Psoas muscle (tissue), 8 donors: ENCODE data around the gene KPNA6. TPM values are rescaled to one million over a fixed set of nuclear protein-coding genes. Genes with fewer than 3 reads are reported as not detected.
A peak's percentile ranks its signal among the peaks of the same experiment; 100 is the strongest.
"Not testable (repeated sequence)": the region's sequence is repeated elsewhere in the genome, so short reads cannot be mapped to it uniquely, and the experiment has no call there.

Experiments used
- ATAC-seq, 4 donors: fragments of 200-7000 bp; cut with Tn5 transposase; one replicate each; pipeline ENCODE4 v1.9.1; 2020; ENCODE audit warnings: moderate library complexity in 3 of 4, mild to moderate bottlenecking in 2 of 4
- DNase-seq, 2 donors: peaks; one replicate each; pipeline ENCODE4 v3.0.0-alpha.2; 2020
- H3K27ac ChIP-seq: fragments of 200-600 bp; one replicate; pipeline ENCODE4 v1.8.0; 2022
- H3K27me3 ChIP-seq, 3 donors: fragments of 200-600 bp in 1 of 3; one replicate each; pipeline versions ENCODE4 v1.6.1 to v1.8.0; 2013 to 2022; ENCODE audit warnings: low read length in 2 of 3, mild to moderate bottlenecking in 2 of 3, moderate library complexity in 1 of 3; ENCODE audit not compliant: insufficient read depth in 3 of 3
- H3K36me3 ChIP-seq, 2 donors: fragments of 200-600 bp in 1 of 2; one replicate each; pipeline versions ENCODE4 v1.6.1 to v1.8.0; 2013 to 2022; ENCODE audit warnings: low read depth in 1 of 2, mild to moderate bottlenecking in 1 of 2, moderate library complexity in 1 of 2; ENCODE audit not compliant: insufficient read depth in 1 of 2
- H3K4me1 ChIP-seq: fragments of 200-600 bp; one replicate; pipeline ENCODE4 v1.8.0; 2022
- H3K4me3 ChIP-seq: fragments of 200-600 bp; one replicate; pipeline ENCODE4 v1.8.0; 2022; ENCODE audit warnings: mild to moderate bottlenecking
- H3K9me3 ChIP-seq: fragments of 200-600 bp; one replicate; pipeline ENCODE4 v1.8.0; 2022
- CTCF ChIP-seq: fragments of 200-600 bp; IDR thresholded peaks from one replicate; pipeline ENCODE4 v1.8.0; 2022; ENCODE audit warnings: antibody characterized with exemption
- WGBS, 3 donors: extraction: QIAGEN DNeasy Blood & Tissue Kit; methylation state at CpG; one replicate each; pipeline versions ENCODE4 v1.1.6 to v1.1.7; 2013; 5-methylcytosine and 5-hydroxymethylcytosine counted together
- intact Hi-C, 2 donors: fragments of 100-400 bp; cut with DNase I; formaldehyde crosslinking; loops; one replicate each; pipeline versions ENCODE4 v1.11.0 to v1.14.2; 2022
- long read RNA-seq, 2 donors: library from polyadenylated mRNA; unstranded; transcript quantifications; one replicate each; pipeline ENCODE4 v2.0.0, GENCODE V29; 2021
- polyA plus RNA-seq, 3 donors: library from polyadenylated mRNA; stranded (reverse); fragments of 200-250 nt; gene quantifications; one replicate each; pipeline ENCODE4 v1.2.3, GENCODE V29; 2013
- total RNA-seq, 4 donors: library from RNA; stranded (reverse); fragmentation: NEBNext Ultra II Directional in 2 of 4; extraction: Animal tissue kit (Norgen Biotek cat#: 25700) in 2 of 4; gene quantifications; one replicate each; pipeline versions ENCODE4 v1.2.1 to v1.2.4, GENCODE V29; 2021 to 2023
- donor health status: healthy with polysubstance abuse.
- donor health status: DM: no; HTN: no; CAD: no; lungs with moderate emphysema.
- donor health status: Bipolar disorder and iron deficiency.
- donor health status: healthy.
- donor health status: DM: yes; HTN: yes; CAD: no.
- donor health status: DM: no; HTN: no; CAD: no.
- donor health status: DM: no; HTN: no; CAD: no.
- donor health status: DM: yes; HTN: yes; CAD: no.

The KPNA6 gene
- total RNA-seq = 10 to 100 TPM; 67.4 to 98.3 (median 91.9) TPM
- 10 to 100 TPM; 13.4 to 51.1 (median 19.3) TPM for polyA plus RNA-seq
- long read RNA-seq, donor 1, full-length matches to known transcripts = 13 of 16 reads
- long read RNA-seq, donor 1, partial matches to known transcripts = 2 of 16 reads
- long read RNA-seq, donor 1, other reads (novel, unspliced or antisense) = 1 of 16 reads
- long read RNA-seq, donor 2, full-length matches to known transcripts = 30 of 46 reads
- long read RNA-seq, donor 2, partial matches to known transcripts = 6 of 46 reads
- long read RNA-seq, donor 2, other reads (novel, unspliced or antisense) = 10 of 46 reads

DNA sequence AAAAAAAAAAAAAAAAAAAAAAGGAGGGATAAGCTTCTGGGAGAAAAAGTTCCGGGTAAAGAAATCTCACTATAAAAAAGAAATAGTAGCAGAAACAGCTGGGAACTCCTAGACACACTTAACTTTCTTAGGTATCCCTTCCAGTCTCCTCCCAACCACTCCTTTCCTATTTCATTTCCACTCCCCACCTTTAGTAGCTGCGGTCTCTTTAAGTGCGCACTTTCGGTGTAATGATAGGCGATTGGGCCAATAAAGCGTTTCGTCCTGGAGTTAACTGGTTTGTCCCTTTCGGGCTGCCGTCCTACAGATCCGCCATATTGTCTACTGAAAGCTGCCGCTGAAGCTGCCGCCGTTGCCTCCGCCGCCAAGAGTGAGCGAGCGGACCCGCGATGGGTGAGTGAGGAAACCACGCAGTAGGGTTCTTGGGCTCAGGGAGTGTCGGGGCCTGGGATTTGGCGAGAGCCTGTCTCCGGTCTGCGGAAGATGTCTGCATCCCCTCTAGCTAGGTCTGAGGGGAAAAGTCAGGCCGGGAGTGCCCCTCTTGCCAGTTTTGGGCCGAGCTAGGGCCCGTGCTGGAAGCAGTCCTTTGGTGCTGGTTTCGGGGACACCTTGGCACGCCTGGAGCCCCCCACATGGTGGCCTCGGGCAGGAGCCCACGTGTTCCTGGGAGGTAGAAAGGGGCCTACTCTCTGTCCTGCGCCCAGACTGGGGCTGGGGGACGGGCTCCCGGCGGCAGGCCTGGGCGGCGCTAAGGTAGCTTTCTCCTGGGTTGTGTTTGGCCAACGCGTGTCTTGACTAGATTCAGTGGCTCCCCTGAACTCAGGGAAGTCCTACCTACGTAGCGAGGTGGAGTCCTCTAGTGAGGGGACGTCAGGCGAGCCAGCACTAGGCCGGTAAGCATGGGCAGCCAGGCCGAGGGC, at the start of gene KPNA6:
KPNA6 (plus strand) TSS at position 315 of the 920 bp plus-strand sequence; CDS start at position 390, 75 bp downstream.
- intact Hi-C loops = loop anchor here (2.0 to 5.0 kb wide), 2 partner anchors 35 to 74 kb away; partner anchors contain the start of gene TMEM39B (in 2 of the 2)
- 0 to 1% (median 0%) methylated on average over 45 of the region's 45 CpGs for WGBS, 3 donors
- DNase-seq (peak; percentile 91 to 93), ATAC-seq (peak; percentile 91 to 92 (median 91))
- H3K4me1 ChIP-seq = peaks cover 28% of the 10 kb centered on the region
- no peaks in the 10 kb centered on the region for H3K27me3 ChIP-seq
- peak within 1 kb of the TSS; percentile 94 for H3K27ac ChIP-seq
- no peaks in the 10 kb centered on the region for H3K9me3 ChIP-seq
- no peak for TF ChIP-seq CTCF
- H3K4me3 ChIP-seq = peak within 1 kb of the TSS; percentile 99
- H3K36me3 ChIP-seq = peaks cover 0 to under 1% of the 10 kb centered on the region in 2 donors

- intact Hi-C loops = loop anchor here in 1 of 2 donors (5.0 kb wide), 1 partner anchor 99 kb away; no protein-coding TSS in a partner anchor
- Histone ChIP-seq H3K4me3 (no peak overlapping the region), H3K4me1 (peaks cover 19% of the 10 kb centered on the region), H3K9me3 (no peaks in the 10 kb centered on the region), H3K27ac (peak overlapping the region; percentile 89), H3K36me3 (peaks cover 6 to 40% of the 10 kb centered on the region in 2 donors), H3K27me3 (no peaks in the 10 kb centered on the region)
- no peak for DNase-seq
- no peak for ATAC-seq
- no peak for TF ChIP-seq CTCF
These were observed 46.9 kb upstream of the KPNA6 start for GRCh38 chr1:32060914-32061313.

DNA sequence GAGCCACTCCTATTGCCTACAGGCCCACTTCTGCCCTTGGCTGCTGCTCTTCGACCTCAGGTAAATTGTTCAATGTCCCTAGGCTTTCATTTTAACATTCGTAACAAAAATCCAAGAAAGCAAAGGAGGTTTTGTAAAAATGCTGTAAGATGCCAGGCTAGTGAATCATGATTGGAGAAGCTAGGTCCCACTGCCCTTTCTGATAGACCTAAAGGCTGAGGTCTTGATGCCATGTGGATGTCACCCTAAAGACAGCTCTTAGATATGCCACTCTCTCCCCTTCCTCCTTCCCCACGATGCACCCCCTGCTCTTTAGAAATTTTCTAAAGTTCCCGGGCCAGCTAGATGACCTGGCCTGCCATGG, 45.0 kb upstream of the KPNA6 start:
- H3K4me3 ChIP-seq = peak overlapping the region; percentile 25
- H3K27me3 ChIP-seq = no peaks in the 10 kb centered on the region
- DNase-seq (no peak), ATAC-seq (peak in 1 of 4 donors; percentile 4)
- intact Hi-C loops = loop anchor here in 1 of 2 donors (5.0 kb wide), 1 partner anchor 101 kb away; no protein-coding TSS in a partner anchor
- 55 to 66% (median 66%) methylated on average over 4 of the region's 4 CpGs for WGBS, 3 donors
- H3K27ac ChIP-seq = peak overlapping the region; percentile 89
- no peaks in the 10 kb centered on the region for H3K9me3 ChIP-seq
- TF ChIP-seq CTCF = no peak
- H3K4me1 ChIP-seq = peaks cover 25% of the 10 kb centered on the region
- peaks cover 3 to 39% of the 10 kb centered on the region in 2 donors for H3K36me3 ChIP-seq

DNA sequence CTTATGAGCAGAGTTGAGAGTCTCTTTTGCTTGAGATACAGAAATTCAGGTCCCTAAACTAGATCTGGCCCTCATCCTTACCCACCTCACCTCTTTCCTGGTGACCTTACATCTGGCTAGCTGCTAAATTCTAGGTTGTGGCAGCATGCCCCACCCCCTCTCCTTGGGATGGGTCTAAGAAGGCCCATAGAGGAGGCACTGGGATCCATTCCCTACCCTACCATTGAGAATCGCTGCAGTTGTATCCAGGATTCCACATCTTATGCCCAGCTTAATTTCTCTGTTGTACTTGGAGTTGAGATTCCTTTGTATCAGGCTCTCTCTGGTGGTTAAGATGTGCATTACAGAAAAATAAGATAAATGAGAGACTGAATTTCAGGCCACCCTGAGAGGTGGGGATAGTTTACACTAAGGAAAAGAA, 44.6 kb upstream of the KPNA6 start:
- peak; percentile 28 to 67 (median 59) for ATAC-seq
- 11 to 17% (median 17%) methylated on average over 1 of the region's 1 CpG for WGBS, 3 donors
- DNase-seq = no peak

GRCh38 chr1:32065613-32066488, 42.0 kb upstream of the KPNA6 start:
- H3K36me3 ChIP-seq, H3K27me3 ChIP-seq, intact Hi-C loops, H3K4me3 ChIP-seq, DNase-seq, H3K27ac ChIP-seq, ATAC-seq, H3K9me3 ChIP-seq: not testable (repeated sequence)
- WGBS, 3 donors = 49 to 55% (median 55%) methylated on average over 21 of the region's 21 CpGs
- peaks cover 25% of the 10 kb centered on the region for H3K4me1 ChIP-seq

More for the DNA sequence above, 44.6 kb upstream of the KPNA6 start:
- peak; percentile 65 for TF ChIP-seq CTCF
- Histone ChIP-seq H3K27ac (peak overlapping the region; percentile 89), H3K4me1 (peaks cover 25% of the 10 kb centered on the region), H3K36me3 (peaks cover 0 to 34% of the 10 kb centered on the region in 2 donors), H3K4me3 (no peak overlapping the region), H3K9me3 (no peaks in the 10 kb centered on the region), H3K27me3 (no peaks in the 10 kb centered on the region)
- intact Hi-C loops = loop anchor here in 1 of 2 donors (5.0 kb wide), 1 partner anchor 101 kb away; no protein-coding TSS in a partner anchor
